ENCODE measurements around the gene DTNBP1. TPM values are rescaled to one million over a fixed set of nuclear protein-coding genes. Genes with fewer than 3 reads are reported as not detected.

DTNBP1 gene
- total RNA-seq, 2 donors from 2014 or later: 11.5 to 30.8 TPM

- no peak for TF ChIP-seq CTCF (IDR thresholded peaks at IDR 0.05)
- Histone ChIP-seq H3K4me1 (ENCODE audit: control insufficient read depth in 1 of 2, low read depth in 2 of 2) (peaks cover 10 to 22% of the 10 kb centered on the region in 2 donors), H3K27me3 (replicated peaks; ENCODE audit: insufficient read depth) (no peaks in the 10 kb centered on the region), H3K27ac (no peak overlapping the region), H3K4me3 (no peak overlapping the region), H3K9me3 (no peaks in the 10 kb centered on the region), H3K36me3 (peaks cover 6% of the 10 kb centered on the region)
- DNase-seq (ENCODE audit: low spot score) (no peak), ATAC-seq (ENCODE audit: insufficient number of reproducible peaks, low FRiP score, low read depth) (no peak)
These were observed 154.4 kb downstream of the DTNBP1 start for GRCh38 chr6:15508441-15508871.

- no peak for ATAC-seq (ENCODE audit: insufficient number of reproducible peaks, low FRiP score, low read depth)
- H3K27ac ChIP-seq: no peak overlapping the region
- DNase-seq (ENCODE audit: low spot score): no peak
- H3K4me3 ChIP-seq: no peak overlapping the region
- peaks cover under 1% of the 10 kb centered on the region for H3K36me3 ChIP-seq
- no peak for TF ChIP-seq CTCF (IDR thresholded peaks at IDR 0.05)
- H3K27me3 ChIP-seq (replicated peaks; ENCODE audit: insufficient read depth): no peaks in the 10 kb centered on the region
- H3K4me1 ChIP-seq (ENCODE audit: control insufficient read depth in 1 of 2, low read depth in 2 of 2): peaks cover 10 to 24% of the 10 kb centered on the region in 2 donors
- H3K9me3 ChIP-seq: no peaks in the 10 kb centered on the region
These were observed 155.1 kb downstream of the DTNBP1 start for GRCh38 chr6:15507746-15508145.

GRCh38 chr6:15507221-15507620, 155.6 kb downstream of the DTNBP1 start:
- Histone ChIP-seq H3K27ac (no peak overlapping the region), H3K36me3 (no peaks in the 10 kb centered on the region), H3K27me3 (replicated peaks; ENCODE audit: insufficient read depth) (no peaks in the 10 kb centered on the region), H3K9me3 (no peaks in the 10 kb centered on the region), H3K4me1 (ENCODE audit: control insufficient read depth in 1 of 2, low read depth in 2 of 2) (peaks cover 10 to 30% of the 10 kb centered on the region in 2 donors), H3K4me3 (no peak overlapping the region)
- no peak for TF ChIP-seq CTCF (IDR thresholded peaks at IDR 0.05)
- ATAC-seq (ENCODE audit: insufficient number of reproducible peaks, low FRiP score, low read depth): no peak
- DNase-seq (ENCODE audit: low spot score): no peak

GRCh38 chr6:15506066-15506465, 156.8 kb downstream of the DTNBP1 start:
- Histone ChIP-seq H3K9me3 (no peaks in the 10 kb centered on the region), H3K36me3 (no peaks in the 10 kb centered on the region), H3K27me3 (replicated peaks; ENCODE audit: insufficient read depth) (no peaks in the 10 kb centered on the region), H3K27ac (no peak overlapping the region), H3K4me1 (ENCODE audit: control insufficient read depth in 1 of 2, low read depth in 2 of 2) (peaks cover 10 to 36% of the 10 kb centered on the region in 2 donors), H3K4me3 (no peak overlapping the region)
- TF ChIP-seq CTCF (IDR thresholded peaks at IDR 0.05): no peak
- no peak for ATAC-seq (ENCODE audit: insufficient number of reproducible peaks, low FRiP score, low read depth)
- no peak for DNase-seq (ENCODE audit: low spot score)

GRCh38 chr6:15505463-15505918, 157.3 kb downstream of the DTNBP1 start:
- no peak for DNase-seq (ENCODE audit: low spot score)
- TF ChIP-seq CTCF (IDR thresholded peaks at IDR 0.05): no peak

More at GRCh38 chr6:15505463-15505918, 157.3 kb downstream of the DTNBP1 start:
- Histone ChIP-seq H3K27ac (no peak overlapping the region), H3K4me1 (ENCODE audit: control insufficient read depth in 1 of 2, low read depth in 2 of 2) (peaks cover 10 to 36% of the 10 kb centered on the region in 2 donors), H3K9me3 (no peaks in the 10 kb centered on the region), H3K27me3 (replicated peaks; ENCODE audit: insufficient read depth) (no peaks in the 10 kb centered on the region), H3K36me3 (no peaks in the 10 kb centered on the region), H3K4me3 (peak overlapping the region; percentile 65)
- no peak for ATAC-seq (ENCODE audit: insufficient number of reproducible peaks, low FRiP score, low read depth)
